Lower leg skin (tissue), 4 donors: ENCODE data around the gene F2R. TPM values are rescaled to one million over a fixed set of nuclear protein-coding genes. Genes with fewer than 3 reads are reported as not detected.

ENCODE experiments used
- DNase-seq, 2 donors: peaks; one replicate each; pipeline ENCODE4 v3.0.0-alpha.2; 2019; ENCODE audit warnings: low spot score in 2 of 2
- H3K4me3 ChIP-seq: fragments of 200-600 bp; sonication (generic); 2 replicates; pipeline ENCODE4 v1.5.1; 2017; ENCODE audit warnings: mild to moderate bottlenecking, low read depth; ENCODE audit not compliant: poor library complexity, severe bottlenecking
- POLR2A ChIP-seq, 2 donors: fragments of 450-650 bp; IDR thresholded peaks; one replicate each; pipeline ENCODE4 v1.6.1; 2016 to 2017; ENCODE audit warnings: antibody characterized with exemption in 2 of 2, mild to moderate bottlenecking in 1 of 2, moderate library complexity in 1 of 2
- WGBS, 2 donors: methylation state at CpG; one replicate each; pipeline ENCODE4 v1.1.5; 2018; 5-methylcytosine and 5-hydroxymethylcytosine counted together
- intact Hi-C: fragments of 100-400 bp; cut with DNase I; formaldehyde crosslinking; loops from one replicate; pipeline ENCODE4 v1.15.0; 2023; ENCODE audit warnings: low total_unique reads
- total RNA-seq, 4 donors: library from RNA; depleted of rRNA; stranded (reverse); fragments of >200 nt; gene quantifications; one replicate each; pipeline ENCODE4 v1.1.0, GENCODE V29; 2016
- TF ChIP-seq, protein P1 (sequence below), 3 donors: fragments of 450-650 bp; IDR thresholded peaks; one replicate each; pipeline ENCODE4 v1.5.1; 2016; ENCODE audit warnings: antibody characterized with exemption in 3 of 3, mild to moderate bottlenecking in 3 of 3, moderate library complexity in 2 of 3

The F2R gene
- total RNA-seq, 4 donors from 2014 or later: 52.4 to 70.9 (median 64.4) TPM

DNA sequence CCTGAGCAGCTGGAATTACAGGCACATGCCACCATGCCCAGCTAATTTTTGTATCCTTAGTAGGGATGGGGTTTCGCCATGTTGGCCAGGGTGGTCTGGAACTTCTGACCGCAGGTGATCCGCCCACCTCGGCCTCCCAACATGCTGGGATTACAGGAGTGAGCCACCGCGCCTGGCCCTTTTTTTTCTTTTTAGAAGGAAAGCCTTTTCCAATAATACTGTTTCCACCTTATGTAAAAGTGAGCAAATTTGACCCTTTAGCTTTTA is 23.7 kb upstream of the F2R start:
- no peak overlapping the region for H3K4me3 ChIP-seq
- TF ChIP-seq, protein P1, sequence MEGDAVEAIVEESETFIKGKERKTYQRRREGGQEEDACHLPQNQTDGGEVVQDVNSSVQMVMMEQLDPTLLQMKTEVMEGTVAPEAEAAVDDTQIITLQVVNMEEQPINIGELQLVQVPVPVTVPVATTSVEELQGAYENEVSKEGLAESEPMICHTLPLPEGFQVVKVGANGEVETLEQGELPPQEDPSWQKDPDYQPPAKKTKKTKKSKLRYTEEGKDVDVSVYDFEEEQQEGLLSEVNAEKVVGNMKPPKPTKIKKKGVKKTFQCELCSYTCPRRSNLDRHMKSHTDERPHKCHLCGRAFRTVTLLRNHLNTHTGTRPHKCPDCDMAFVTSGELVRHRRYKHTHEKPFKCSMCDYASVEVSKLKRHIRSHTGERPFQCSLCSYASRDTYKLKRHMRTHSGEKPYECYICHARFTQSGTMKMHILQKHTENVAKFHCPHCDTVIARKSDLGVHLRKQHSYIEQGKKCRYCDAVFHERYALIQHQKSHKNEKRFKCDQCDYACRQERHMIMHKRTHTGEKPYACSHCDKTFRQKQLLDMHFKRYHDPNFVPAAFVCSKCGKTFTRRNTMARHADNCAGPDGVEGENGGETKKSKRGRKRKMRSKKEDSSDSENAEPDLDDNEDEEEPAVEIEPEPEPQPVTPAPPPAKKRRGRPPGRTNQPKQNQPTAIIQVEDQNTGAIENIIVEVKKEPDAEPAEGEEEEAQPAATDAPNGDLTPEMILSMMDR (IDR thresholded peaks at IDR 0.05): no peak
- no peak for TF ChIP-seq POLR2A (IDR thresholded peaks at IDR 0.05)
- intact Hi-C loops: no loop called here
- 92 to 100% methylated on average over 6 of the region's 6 CpGs for WGBS, 2 donors
- DNase-seq: no peak

DNA sequence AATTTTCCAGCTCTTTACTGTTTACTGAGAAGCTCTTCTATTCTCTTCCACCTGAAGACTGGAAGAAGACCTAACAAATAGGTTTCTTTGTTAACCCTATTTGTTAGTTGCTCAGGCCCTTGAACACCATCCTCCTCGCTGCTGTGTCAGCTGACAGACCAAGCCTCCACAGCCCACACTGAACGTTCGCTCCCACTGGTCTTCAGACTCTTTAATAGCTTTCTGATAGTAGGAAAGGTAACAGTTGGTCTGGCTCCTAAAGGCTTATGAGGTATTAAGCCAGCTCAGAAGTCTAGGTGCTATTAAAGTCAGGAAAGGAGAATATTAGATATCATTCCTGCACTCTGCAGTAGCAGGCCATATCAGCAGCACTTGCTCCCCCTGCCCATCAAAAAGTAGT is 23.3 kb upstream of the F2R start:
- intact Hi-C loops: no loop called here
- no peak overlapping the region for H3K4me3 ChIP-seq
- 98% methylated on average over 3 of the region's 3 CpGs for WGBS, 2 donors
- TF ChIP-seq, protein P1 (IDR thresholded peaks at IDR 0.05): no peak
- no peak for TF ChIP-seq POLR2A (IDR thresholded peaks at IDR 0.05)
- no peak for DNase-seq

DNA sequence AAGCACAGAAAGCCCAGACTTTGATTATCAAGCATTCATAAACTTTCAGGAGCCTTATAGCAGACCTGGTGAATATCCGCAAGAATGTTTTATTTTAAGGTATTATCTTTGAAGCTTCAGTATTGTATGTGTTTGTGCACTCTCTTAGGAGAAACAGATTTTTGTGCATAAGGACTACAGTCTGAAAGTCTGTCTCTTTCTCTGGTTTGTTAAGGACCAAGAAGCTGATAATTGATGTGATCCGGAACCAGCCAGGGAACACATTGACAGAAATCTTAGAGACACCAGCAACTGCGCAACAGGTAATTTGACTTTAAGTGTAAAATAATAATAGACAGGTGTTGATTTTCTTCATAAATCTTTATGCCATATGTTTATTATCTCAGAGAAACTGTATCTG is 22.8 kb upstream of the F2R start:
- DNase-seq: no peak
- H3K4me3 ChIP-seq: no peak overlapping the region
- TF ChIP-seq, protein P1 (IDR thresholded peaks at IDR 0.05): no peak
- TF ChIP-seq POLR2A (IDR thresholded peaks at IDR 0.05): no peak
- intact Hi-C loops: no loop called here
- 96 to 99% methylated on average over 3 of the region's 3 CpGs for WGBS, 2 donors

DNA sequence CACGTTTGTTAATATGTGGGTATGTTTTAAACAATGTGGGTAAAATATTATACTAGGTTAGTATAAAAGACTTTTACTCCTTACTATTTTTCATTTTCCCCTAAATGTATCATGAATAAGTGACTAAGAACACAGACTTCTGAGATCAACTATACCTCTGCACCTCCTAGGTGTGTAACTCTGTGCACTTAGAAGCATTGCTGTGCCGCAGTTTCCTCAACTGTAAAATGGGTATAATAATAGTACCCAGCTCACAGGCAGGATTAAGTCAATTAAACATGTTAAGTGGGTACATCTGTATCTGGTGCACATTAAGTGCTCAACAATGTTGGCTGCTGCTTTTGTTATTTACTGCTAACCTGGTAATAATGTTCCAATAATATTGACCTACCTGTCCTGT is 21.6 kb upstream of the F2R start:
- TF ChIP-seq, protein P1 (IDR thresholded peaks at IDR 0.05): no peak
- TF ChIP-seq POLR2A (IDR thresholded peaks at IDR 0.05): no peak
- no peak overlapping the region for H3K4me3 ChIP-seq
- DNase-seq: no peak
- 50 to 96% methylated on average over 2 of the region's 2 CpGs for WGBS, 2 donors
- intact Hi-C loops: no loop called here

DNA sequence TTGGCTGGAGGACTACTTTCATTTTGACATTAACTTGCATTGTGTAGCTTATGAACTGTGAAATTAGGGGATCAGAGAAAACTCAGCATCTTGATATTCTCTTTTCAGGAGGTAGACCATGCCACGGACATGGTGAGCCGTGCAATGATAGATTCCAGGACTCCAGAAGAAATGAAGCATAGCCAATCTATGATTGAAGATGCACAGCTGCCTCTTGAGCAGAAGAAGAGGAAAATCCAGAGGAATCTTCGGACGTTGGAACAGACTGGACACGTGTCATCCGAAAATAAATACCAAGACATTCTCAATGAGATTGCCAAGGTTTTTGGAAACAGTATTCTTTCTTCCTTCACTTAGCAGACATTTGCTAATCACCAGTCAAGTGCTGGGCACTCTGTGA is 20.6 kb upstream of the F2R start:
- 86 to 94% methylated on average over 6 of the region's 6 CpGs for WGBS, 2 donors
- TF ChIP-seq POLR2A (IDR thresholded peaks at IDR 0.05): no peak
- TF ChIP-seq, protein P1 (IDR thresholded peaks at IDR 0.05): no peak
- no peak overlapping the region for H3K4me3 ChIP-seq
- intact Hi-C loops: no loop called here
- DNase-seq: no peak

DNA sequence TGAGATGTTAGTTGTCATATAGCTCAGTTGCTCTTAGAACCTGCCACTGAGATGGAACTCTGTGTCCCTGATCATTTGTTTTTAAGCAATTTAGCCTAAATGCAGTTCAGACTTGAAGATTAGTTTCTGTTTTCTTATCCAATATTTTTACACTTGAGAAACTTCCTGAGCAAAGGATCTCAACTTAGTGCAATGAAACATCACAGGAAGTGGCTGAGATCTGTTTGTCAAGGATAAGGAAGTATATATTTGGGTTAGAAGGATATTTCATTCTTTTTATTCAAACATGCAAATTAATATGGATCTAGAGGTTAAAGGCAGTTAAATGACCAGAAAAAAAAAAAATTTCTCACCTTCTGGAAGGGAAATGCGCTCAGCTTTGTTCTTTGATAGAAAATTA is 19.7 kb upstream of the F2R start:
- no peak overlapping the region for H3K4me3 ChIP-seq
- no peak for TF ChIP-seq POLR2A (IDR thresholded peaks at IDR 0.05)
- TF ChIP-seq, protein P1 (IDR thresholded peaks at IDR 0.05): no peak
- WGBS, 2 donors: 90 to 92% methylated on average over 1 of the region's 1 CpG
- no peak for DNase-seq
- intact Hi-C loops: no loop called here
